Neuronal stem cell (in vitro differentiated cells): ENCODE data around the gene SIGLEC10. TPM values are rescaled to one million over a fixed set of nuclear protein-coding genes. Genes with fewer than 3 reads are reported as not detected.

Experiments used
- DNase-seq: peaks from one replicate; pipeline ENCODE4 v3.0.0-alpha.2; 2013; ENCODE audit warnings: low spot score
- H2AFZ ChIP-seq: one replicate; pipeline ENCODE4 v1.6.1; 2013; ENCODE audit warnings: mild to moderate bottlenecking, low read length, inconsistent platforms
- H2AK5ac ChIP-seq: 2 replicates; pipeline ENCODE4 v1.6.1; 2013; ENCODE audit warnings: low read depth, mild to moderate bottlenecking, inconsistent platforms, low read length, moderate library complexity, mixed read lengths
- H2BK120ac ChIP-seq: 2 replicates; pipeline ENCODE4 v1.6.1; 2013; ENCODE audit warnings: low read depth, mild to moderate bottlenecking, inconsistent platforms, low read length, moderate library complexity, mixed read lengths
- H2BK12ac ChIP-seq: one replicate; pipeline ENCODE4 v1.6.1; 2013; ENCODE audit warnings: low read length, inconsistent platforms
- H2BK15ac ChIP-seq: 2 replicates; pipeline ENCODE4 v1.6.1; 2013; ENCODE audit warnings: mild to moderate bottlenecking, low read length, inconsistent platforms, mixed read lengths
- H2BK5ac ChIP-seq: one replicate; pipeline ENCODE4 v1.6.1; 2013; ENCODE audit warnings: inconsistent platforms, mild to moderate bottlenecking, low read length, moderate library complexity
- H3K14ac ChIP-seq: one replicate; pipeline ENCODE4 v1.6.1; 2013; ENCODE audit warnings: low read length, inconsistent platforms
- H3K18ac ChIP-seq: 2 replicates; pipeline ENCODE4 v1.6.1; 2013; ENCODE audit warnings: low read length, inconsistent platforms
- H3K23ac ChIP-seq: 2 replicates; pipeline ENCODE4 v1.6.1; 2013; ENCODE audit warnings: low read depth, mild to moderate bottlenecking, mixed read lengths, low read length, inconsistent platforms; ENCODE audit not compliant: poor library complexity
- H3K27ac ChIP-seq: replicated peaks from 3 replicates; pipeline ENCODE4 v1.5.1; 2013; ENCODE audit warnings: low read length, inconsistent platforms
- H3K27me3 ChIP-seq, 3 experiments: 2 replicates each; pipeline ENCODE4 v1.6.1; 2013; ENCODE audit warnings: low read length in 3 of 3, mild to moderate bottlenecking in 2 of 3, inconsistent platforms in 1 of 3, low read depth in 1 of 3, mixed read lengths in 1 of 3, moderate library complexity in 1 of 3; ENCODE audit not compliant: control insufficient read depth in 3 of 3, insufficient read depth in 3 of 3
- H3K36me3 ChIP-seq, 2 donors: replicated peaks in 1 of 2; 2 replicates each; pipeline ENCODE4 v1.6.1; 2013; ENCODE audit warnings: low read length in 2 of 2; ENCODE audit not compliant: control insufficient read depth in 2 of 2, insufficient read depth in 2 of 2
- H3K4ac ChIP-seq: 2 replicates; pipeline ENCODE4 v1.6.1; 2013; ENCODE audit warnings: inconsistent platforms, mild to moderate bottlenecking, low read length, moderate library complexity
- H3K4me1 ChIP-seq, 2 donors: 1 replicate in 1 of 2; 2 replicates in 1 of 2; pipeline ENCODE4 v1.6.1; 2013; ENCODE audit warnings: low read length in 2 of 2, low read depth in 1 of 2; ENCODE audit not compliant: control insufficient read depth in 2 of 2, insufficient read depth in 1 of 2
- H3K4me2 ChIP-seq: one replicate; pipeline ENCODE4 v1.6.1; 2013; ENCODE audit warnings: mild to moderate bottlenecking, low read length, inconsistent platforms; ENCODE audit not compliant: insufficient read depth, poor library complexity, severe bottlenecking
- H3K4me3 ChIP-seq, 2 donors: 2 replicates each; pipeline ENCODE4 v1.5.1; 2013; ENCODE audit warnings: low read length in 2 of 2, mild to moderate bottlenecking in 2 of 2, inconsistent platforms in 1 of 2, moderate library complexity in 1 of 2
- H3K79me1 ChIP-seq: one replicate; pipeline ENCODE4 v1.6.1; 2013; ENCODE audit warnings: low read depth, mild to moderate bottlenecking, inconsistent platforms, low read length, moderate library complexity
- H3K9ac ChIP-seq: one replicate; pipeline ENCODE4 v1.6.1; 2013; ENCODE audit warnings: mild to moderate bottlenecking, low read depth, low read length, inconsistent platforms; ENCODE audit not compliant: poor library complexity
- H3K9me3 ChIP-seq, 2 donors: replicated peaks in 1 of 2; 2 replicates each; pipeline versions ENCODE3 to v1.6.1; 2013; ENCODE audit warnings: low read length in 2 of 2, mild to moderate bottlenecking in 2 of 2, inconsistent platforms in 1 of 2, low read depth in 1 of 2, mixed read lengths in 1 of 2, moderate library complexity in 1 of 2; ENCODE audit not compliant: control insufficient read depth in 2 of 2, insufficient read depth in 1 of 2
- H4K8ac ChIP-seq: one replicate; pipeline ENCODE4 v1.6.1; 2013; ENCODE audit warnings: low read depth, mild to moderate bottlenecking, inconsistent platforms, low read length, moderate library complexity
- H4K91ac ChIP-seq: one replicate; pipeline ENCODE4 v1.6.1; 2013; ENCODE audit warnings: low read length, low read depth, mild to moderate bottlenecking, inconsistent platforms; ENCODE audit not compliant: poor library complexity
- WGBS, 2 donors: extraction: QIAGEN DNeasy Blood & Tissue Kit; methylation state at CpG; one replicate each; pipeline ENCODE4 v1.1.7; 2013; ENCODE audit warnings: missing lambda C conversion rate in 2 of 2, mixed read lengths in 1 of 2; ENCODE audit not compliant: insufficient read length in 2 of 2, insufficient replicate concordance in 1 of 2; ENCODE audit errors: extremely low coverage in 2 of 2; 5-methylcytosine and 5-hydroxymethylcytosine counted together
- small RNA-seq: library from polyadenylated mRNA; stranded (forward); fragments of <200 nt; extraction: miRNeasy Mini kit (QIAGEN cat#:217004); gene quantifications from one replicate; pipeline ENCODE3, GENCODE V24; 2013; ENCODE audit not compliant: insufficient read depth

The SIGLEC10 gene

GRCh38 chr19:51361239-51361638 lies 56.2 kb downstream of the SIGLEC10 start:
- no peak overlapping the region for H2AK5ac ChIP-seq
- no peak overlapping the region for H3K4me2 ChIP-seq
- no peaks in the 10 kb centered on the region for H3K36me3 ChIP-seq
- no peak overlapping the region for H2BK5ac ChIP-seq
- WGBS, 2 donors = no CpG with 5 or more reads among the region's 13 CpGs
- H2BK12ac ChIP-seq = no peak overlapping the region
- no peaks in the 10 kb centered on the region for H3K9me3 ChIP-seq
- H3K18ac ChIP-seq = peak overlapping the region; percentile 91
- H3K27me3 ChIP-seq = no peaks in the 10 kb centered on the region
- H3K23ac ChIP-seq = no peak overlapping the region
- no peaks in the 10 kb centered on the region for H3K79me1 ChIP-seq
- no peak overlapping the region for H4K8ac ChIP-seq
- H3K9ac ChIP-seq = no peak overlapping the region
- peak overlapping the region; percentile 56 for H3K14ac ChIP-seq
- H2AFZ ChIP-seq = no peak overlapping the region
- H3K4me3 ChIP-seq = no peak overlapping the region
- H2BK15ac ChIP-seq = peak overlapping the region; percentile 79
- no peak overlapping the region for H4K91ac ChIP-seq
- no peak for DNase-seq
- H3K4me1 ChIP-seq = peaks cover 6 to 8% of the 10 kb centered on the region in 2 donors
- H3K4ac ChIP-seq = no peak overlapping the region
- H2BK120ac ChIP-seq = no peak overlapping the region
- H3K27ac ChIP-seq = no peak overlapping the region

Small RNA genes lying within 50 kb of the gene (small RNA-seq; reads per million reads assigned to genes)
- not detected for gene AC020914.5
